GM12875 (cell line): Measurements from ENCODE around the gene GSC2.

Experiments used
- H3K4me3 ChIP-seq: one replicate; pipeline ENCODE4 v1.5.1; 2011; ENCODE audit warnings: low read depth, low read length, control low read depth
- CTCF ChIP-seq: IDR thresholded peaks from 2 replicates; pipeline ENCODE4 v1.5.1; 2011; ENCODE audit warnings: low read depth, mild to moderate bottlenecking, control low read depth, inconsistent platforms, low read length, moderate library complexity, borderline replicate concordance; ENCODE audit not compliant: insufficient read depth

GSC2 gene

DNA sequence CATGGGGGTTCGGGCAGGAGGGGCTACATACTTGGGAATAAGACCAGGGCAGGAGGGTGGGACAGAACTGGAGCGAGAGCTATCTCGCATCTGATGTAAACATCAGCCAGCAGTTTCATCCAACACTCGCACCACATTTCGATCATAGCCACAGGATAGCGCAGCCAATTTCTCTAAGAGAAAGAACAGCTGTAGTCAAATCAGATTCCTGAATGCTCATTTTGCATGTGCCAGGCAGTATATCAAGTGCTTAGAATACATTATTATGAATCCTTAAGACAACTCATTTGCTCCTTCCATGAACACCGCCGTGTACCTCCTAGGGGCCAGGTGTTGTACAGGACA is 42.4 kb downstream of the GSC2 start:
- no peak overlapping the region for H3K4me3 ChIP-seq
- no peak for TF ChIP-seq CTCF

- no peak overlapping the region for H3K4me3 ChIP-seq
- TF ChIP-seq CTCF, result no peak
Measured at GRCh38 chr22:19106886-19107729, 43.0 kb downstream of the GSC2 start.

GRCh38 chr22:19105867-19106802 is 44.0 kb downstream of the GSC2 start:
- TF ChIP-seq CTCF, result peak; percentile 59
- H3K4me3 ChIP-seq, result no peak overlapping the region

DNA sequence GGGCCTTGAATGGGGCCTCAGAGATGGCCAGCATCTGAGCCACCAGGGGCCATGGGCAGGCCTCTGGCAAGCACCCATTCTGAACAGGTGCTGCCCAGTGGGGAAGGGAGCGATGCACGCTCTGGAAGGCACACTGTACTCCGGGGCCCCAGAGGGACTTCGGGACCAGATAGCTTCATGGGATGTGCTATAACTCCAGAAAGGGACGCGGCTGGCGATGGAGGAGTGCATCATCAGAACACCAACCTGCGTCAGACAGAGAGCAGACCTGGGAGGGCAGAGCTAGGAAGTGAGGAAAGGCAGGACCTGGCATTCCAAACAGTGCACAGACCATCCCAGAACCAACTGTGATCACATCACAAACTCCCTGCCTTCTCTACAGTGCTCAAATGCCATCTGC is 44.6 kb downstream of the GSC2 start:
- no peak for TF ChIP-seq CTCF
- no peak overlapping the region for H3K4me3 ChIP-seq

DNA sequence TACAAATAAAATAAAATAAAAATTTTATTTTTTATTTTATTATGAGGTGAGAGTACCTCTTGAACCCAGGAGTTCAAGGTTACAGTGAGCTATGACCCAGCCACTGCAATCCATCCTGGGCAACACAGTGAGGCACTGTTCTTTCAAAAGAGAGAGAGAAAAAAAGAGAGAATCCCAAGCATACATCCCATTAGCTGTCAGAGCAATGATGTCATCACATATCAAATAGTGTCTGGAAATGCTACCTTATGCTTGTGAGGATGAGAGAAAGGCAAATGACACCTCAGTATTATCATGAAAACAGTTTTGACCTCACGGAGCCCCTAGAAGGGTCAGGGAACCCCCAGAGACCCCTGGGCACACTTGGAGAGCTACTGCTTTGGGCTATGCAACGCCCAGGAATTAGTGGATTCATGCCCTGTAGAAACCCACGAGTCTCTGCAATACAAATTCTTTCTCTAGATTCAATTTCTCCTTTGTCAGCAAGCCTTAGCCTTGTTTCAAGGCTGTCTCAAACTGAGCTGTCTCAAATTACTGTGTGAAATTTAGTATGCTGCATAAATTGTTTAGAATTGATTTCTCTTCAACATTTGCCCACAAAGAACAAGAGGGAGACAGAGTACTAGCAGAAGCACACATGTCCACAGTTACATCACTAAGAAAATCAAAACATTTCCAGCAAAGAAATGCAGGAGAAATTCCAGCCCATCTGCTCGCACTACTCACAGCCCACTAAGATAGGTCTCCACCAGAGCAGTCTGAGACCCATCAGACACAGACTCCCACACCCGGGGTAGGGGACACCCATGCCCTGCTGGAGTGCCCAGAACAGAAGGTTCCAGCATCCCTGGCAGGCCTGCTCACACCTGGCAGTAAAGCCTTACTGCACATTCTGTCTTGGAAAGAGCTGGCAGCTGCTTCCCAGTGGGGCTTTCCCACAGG is 45.9 kb downstream of the GSC2 start:
- TF ChIP-seq CTCF, result no peak
- H3K4me3 ChIP-seq, result no peak overlapping the region

DNA sequence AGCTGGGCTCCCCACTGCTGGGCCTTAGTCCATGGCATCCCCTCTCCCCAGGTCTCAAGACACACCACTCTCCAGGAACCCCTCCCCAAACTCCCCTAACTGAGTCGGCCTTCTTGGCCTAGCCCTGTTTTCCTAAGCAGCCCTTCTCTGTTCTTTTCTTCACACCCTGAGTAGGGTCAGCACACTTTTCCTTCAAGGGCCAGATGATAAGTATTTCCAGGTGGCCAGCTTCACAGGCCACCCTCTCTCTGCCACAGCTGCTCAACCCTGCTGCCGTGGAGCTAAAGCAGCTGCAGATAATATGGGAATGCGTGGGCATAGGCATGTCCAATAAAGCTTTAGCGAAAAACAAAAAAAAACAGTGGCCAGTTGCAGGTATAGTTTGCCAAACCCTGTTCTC is 51.9 kb downstream of the GSC2 start:
- H3K4me3 ChIP-seq, result no peak overlapping the region
- no peak for TF ChIP-seq CTCF
